ENCODE data around the gene MANSC4. TPM values are rescaled to one million over a fixed set of nuclear protein-coding genes. Genes with fewer than 3 reads are reported as not detected.

Gene MANSC4
- polyA plus RNA-seq, 2 donors: not detected

DNA sequence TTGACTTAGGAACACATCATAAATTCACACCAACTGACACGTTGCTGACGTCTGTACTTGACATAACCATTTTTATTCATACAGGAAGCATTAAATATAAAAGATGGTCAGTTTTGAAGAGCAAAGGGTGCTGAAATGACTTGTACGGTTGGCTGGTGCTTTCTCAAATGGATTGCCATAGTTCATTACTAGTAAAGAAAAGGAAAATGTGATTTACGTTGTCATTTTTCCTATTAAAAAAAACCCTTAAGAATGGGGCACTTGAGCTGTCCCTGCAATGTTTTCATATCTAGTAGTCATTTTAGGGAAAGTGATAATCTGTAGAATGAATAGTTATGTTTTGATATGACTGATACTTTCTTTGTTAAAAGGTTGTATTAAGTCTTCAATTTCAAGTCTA lies 22.5 kb upstream of the MANSC4 start:
- H3K9me3 ChIP-seq (ENCODE audit: control insufficient read depth in 2 of 2, insufficient read depth in 1 of 2, low read depth in 1 of 2, low read length in 1 of 2): no peaks in the 10 kb centered on the region
- H3K36me3 ChIP-seq (ENCODE audit: control insufficient read depth in 2 of 2, insufficient read depth in 2 of 2, low read length in 1 of 2): peaks cover 4 to 7% of the 10 kb centered on the region in 2 donors
- H3K27ac ChIP-seq (ENCODE audit: low read depth in 2 of 2, low read length in 1 of 2): no peak overlapping the region
- 56 to 61% methylated on average over 4 of the region's 4 CpGs for WGBS, 2 donors
- H3K4me3 ChIP-seq (ENCODE audit: low read depth in 1 of 2, low read length in 2 of 2): no peak overlapping the region
- no peaks in the 10 kb centered on the region for H3K4me1 ChIP-seq (ENCODE audit: control insufficient read depth in 2 of 2, insufficient read depth in 2 of 2, low read length in 1 of 2)
- no peaks in the 10 kb centered on the region for H3K27me3 ChIP-seq (ENCODE audit: control insufficient read depth in 1 of 2, insufficient read depth in 2 of 2, low read length in 2 of 2)

DNA sequence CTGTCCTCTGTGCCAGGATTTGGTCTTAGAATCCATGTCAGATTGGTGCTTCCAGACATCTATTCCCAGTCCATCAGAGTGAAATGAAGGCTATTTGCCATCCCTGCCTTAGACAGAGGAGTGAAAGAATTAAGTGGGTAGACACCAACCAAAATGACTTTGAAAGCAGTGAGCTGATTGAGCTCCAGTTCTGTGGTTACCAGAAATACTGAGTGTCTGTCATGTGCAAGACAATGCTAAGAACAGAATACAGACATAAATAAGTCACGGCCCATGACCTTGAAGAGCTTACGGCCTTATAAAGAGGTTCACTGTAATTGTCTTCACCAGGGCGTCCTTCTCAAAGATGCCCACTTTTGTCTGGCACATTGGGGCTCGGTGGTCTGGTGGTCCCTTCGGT lies 21.6 kb upstream of the MANSC4 start:
- Histone ChIP-seq H3K4me3 (ENCODE audit: low read depth in 1 of 2, low read length in 2 of 2) (no peak overlapping the region), H3K27me3 (ENCODE audit: control insufficient read depth in 1 of 2, insufficient read depth in 2 of 2, low read length in 2 of 2) (no peaks in the 10 kb centered on the region), H3K9me3 (ENCODE audit: control insufficient read depth in 2 of 2, insufficient read depth in 1 of 2, low read depth in 1 of 2, low read length in 1 of 2) (no peaks in the 10 kb centered on the region), H3K27ac (ENCODE audit: low read depth in 2 of 2, low read length in 1 of 2) (no peak overlapping the region), H3K4me1 (ENCODE audit: control insufficient read depth in 2 of 2, insufficient read depth in 2 of 2, low read length in 1 of 2) (no peaks in the 10 kb centered on the region), H3K36me3 (ENCODE audit: control insufficient read depth in 2 of 2, insufficient read depth in 2 of 2, low read length in 1 of 2) (peaks cover 7 to 8% of the 10 kb centered on the region in 2 donors)
- 91 to 94% methylated on average over 5 of the region's 5 CpGs for WGBS, 2 donors

DNA sequence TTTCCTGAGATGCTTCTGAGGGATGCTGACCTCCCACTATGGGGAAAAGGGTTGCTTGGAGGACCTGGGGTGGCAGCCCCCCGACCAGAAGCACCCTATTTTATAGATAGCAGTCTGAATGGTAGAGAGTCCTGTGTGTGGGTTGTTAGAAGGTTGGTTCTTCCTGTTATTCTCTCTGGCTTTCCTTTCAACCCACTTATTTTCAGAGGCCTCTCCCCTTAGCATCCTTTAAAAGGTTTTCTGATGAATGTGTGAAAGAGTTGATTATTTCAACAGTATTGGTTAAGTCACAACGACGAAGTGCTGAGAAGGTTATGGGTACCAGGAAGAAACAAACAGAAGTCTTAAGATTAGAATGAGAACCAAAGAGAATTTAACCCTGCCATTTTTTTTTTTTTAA lies 20.8 kb upstream of the MANSC4 start:
- H3K9me3 ChIP-seq (ENCODE audit: control insufficient read depth in 2 of 2, insufficient read depth in 1 of 2, low read depth in 1 of 2, low read length in 1 of 2): no peaks in the 10 kb centered on the region
- no peaks in the 10 kb centered on the region for H3K27me3 ChIP-seq (ENCODE audit: control insufficient read depth in 1 of 2, insufficient read depth in 2 of 2, low read length in 2 of 2)
- H3K4me1 ChIP-seq (ENCODE audit: control insufficient read depth in 2 of 2, insufficient read depth in 2 of 2, low read length in 1 of 2): no peaks in the 10 kb centered on the region
- no peak overlapping the region for H3K27ac ChIP-seq (ENCODE audit: low read depth in 2 of 2, low read length in 1 of 2)
- no peak overlapping the region for H3K4me3 ChIP-seq (ENCODE audit: low read depth in 1 of 2, low read length in 2 of 2)
- WGBS, 2 donors: 82 to 92% methylated on average over 3 of the region's 3 CpGs
- H3K36me3 ChIP-seq (ENCODE audit: control insufficient read depth in 2 of 2, insufficient read depth in 2 of 2, low read length in 1 of 2): peaks cover 7 to 8% of the 10 kb centered on the region in 2 donors

DNA sequence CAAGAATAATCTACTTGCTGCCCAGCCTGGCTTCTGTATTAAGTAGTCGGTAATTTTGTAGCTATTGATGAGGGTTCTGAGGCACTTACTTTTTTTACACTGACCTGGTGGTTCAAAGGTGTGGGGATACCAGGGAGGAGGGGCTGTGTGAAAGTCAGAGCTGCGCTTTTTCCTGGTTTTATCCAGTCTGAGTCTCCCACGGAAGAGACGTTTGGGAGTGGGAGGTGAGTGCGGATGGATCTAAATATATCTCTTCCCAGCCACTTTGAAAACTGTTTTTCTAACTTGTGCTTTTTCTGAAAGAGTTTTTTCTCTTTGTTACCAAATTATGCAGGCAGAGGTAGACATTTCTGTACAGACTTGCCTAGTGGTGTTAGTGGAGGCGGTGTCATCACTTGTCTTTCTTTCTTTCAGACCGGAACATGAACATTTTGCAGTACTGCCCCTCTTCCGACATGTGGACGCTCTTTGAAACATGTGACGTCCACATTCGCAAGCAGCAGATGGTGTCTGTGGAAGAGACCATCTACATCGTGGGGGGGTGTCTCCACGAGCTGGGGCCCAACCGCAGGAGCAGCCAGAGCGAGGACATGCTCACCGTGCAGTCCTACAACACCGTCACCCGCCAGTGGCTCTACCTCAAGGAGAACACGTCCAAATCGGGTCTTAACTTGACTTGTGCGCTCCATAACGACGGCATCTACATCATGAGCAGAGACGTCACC lies 17.4 kb upstream of the MANSC4 start:
- H3K36me3 ChIP-seq (ENCODE audit: control insufficient read depth in 2 of 2, insufficient read depth in 2 of 2, low read length in 1 of 2): peaks cover 7 to 8% of the 10 kb centered on the region in 2 donors
- H3K27ac ChIP-seq (ENCODE audit: low read depth in 2 of 2, low read length in 1 of 2): no peak overlapping the region
- H3K4me3 ChIP-seq (ENCODE audit: low read depth in 1 of 2, low read length in 2 of 2): no peak overlapping the region
- 95 to 96% methylated on average over 24 of the region's 24 CpGs for WGBS, 2 donors
- no peaks in the 10 kb centered on the region for H3K27me3 ChIP-seq (ENCODE audit: control insufficient read depth in 1 of 2, insufficient read depth in 2 of 2, low read length in 2 of 2)
- no peaks in the 10 kb centered on the region for H3K4me1 ChIP-seq (ENCODE audit: control insufficient read depth in 2 of 2, insufficient read depth in 2 of 2, low read length in 1 of 2)
- no peaks in the 10 kb centered on the region for H3K9me3 ChIP-seq (ENCODE audit: control insufficient read depth in 2 of 2, insufficient read depth in 1 of 2, low read depth in 1 of 2, low read length in 1 of 2)

DNA sequence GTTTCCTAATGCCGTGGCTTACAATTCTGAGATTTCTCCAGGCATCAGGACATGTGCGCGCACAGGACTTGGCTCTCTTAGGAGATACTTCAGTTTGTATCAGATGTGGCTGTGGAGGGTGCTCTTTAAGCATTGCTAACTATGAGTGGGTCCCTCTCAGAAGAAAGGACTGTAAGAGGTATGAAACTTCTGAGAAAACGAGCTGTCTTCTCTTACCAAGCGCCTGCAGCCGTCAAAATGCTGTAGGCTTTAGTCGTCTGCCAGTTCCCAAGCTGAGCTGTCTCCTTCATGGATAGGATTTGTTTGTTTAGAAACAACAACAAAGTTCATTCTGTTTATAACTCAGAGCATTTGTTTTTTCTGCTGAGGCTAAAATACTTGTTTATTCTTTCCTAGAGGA lies 16.1 kb upstream of the MANSC4 start:
- H3K4me1 ChIP-seq (ENCODE audit: control insufficient read depth in 2 of 2, insufficient read depth in 2 of 2, low read length in 1 of 2): no peaks in the 10 kb centered on the region
- H3K36me3 ChIP-seq (ENCODE audit: control insufficient read depth in 2 of 2, insufficient read depth in 2 of 2, low read length in 1 of 2): peaks cover 4 to 7% of the 10 kb centered on the region in 2 donors
- no peaks in the 10 kb centered on the region for H3K9me3 ChIP-seq (ENCODE audit: control insufficient read depth in 2 of 2, insufficient read depth in 1 of 2, low read depth in 1 of 2, low read length in 1 of 2)
- WGBS, 2 donors: 82 to 86% methylated on average over 7 of the region's 7 CpGs
- no peaks in the 10 kb centered on the region for H3K27me3 ChIP-seq (ENCODE audit: control insufficient read depth in 1 of 2, insufficient read depth in 2 of 2, low read length in 2 of 2)
- H3K4me3 ChIP-seq (ENCODE audit: low read depth in 1 of 2, low read length in 2 of 2): no peak overlapping the region
- no peak overlapping the region for H3K27ac ChIP-seq (ENCODE audit: low read depth in 2 of 2, low read length in 1 of 2)

DNA sequence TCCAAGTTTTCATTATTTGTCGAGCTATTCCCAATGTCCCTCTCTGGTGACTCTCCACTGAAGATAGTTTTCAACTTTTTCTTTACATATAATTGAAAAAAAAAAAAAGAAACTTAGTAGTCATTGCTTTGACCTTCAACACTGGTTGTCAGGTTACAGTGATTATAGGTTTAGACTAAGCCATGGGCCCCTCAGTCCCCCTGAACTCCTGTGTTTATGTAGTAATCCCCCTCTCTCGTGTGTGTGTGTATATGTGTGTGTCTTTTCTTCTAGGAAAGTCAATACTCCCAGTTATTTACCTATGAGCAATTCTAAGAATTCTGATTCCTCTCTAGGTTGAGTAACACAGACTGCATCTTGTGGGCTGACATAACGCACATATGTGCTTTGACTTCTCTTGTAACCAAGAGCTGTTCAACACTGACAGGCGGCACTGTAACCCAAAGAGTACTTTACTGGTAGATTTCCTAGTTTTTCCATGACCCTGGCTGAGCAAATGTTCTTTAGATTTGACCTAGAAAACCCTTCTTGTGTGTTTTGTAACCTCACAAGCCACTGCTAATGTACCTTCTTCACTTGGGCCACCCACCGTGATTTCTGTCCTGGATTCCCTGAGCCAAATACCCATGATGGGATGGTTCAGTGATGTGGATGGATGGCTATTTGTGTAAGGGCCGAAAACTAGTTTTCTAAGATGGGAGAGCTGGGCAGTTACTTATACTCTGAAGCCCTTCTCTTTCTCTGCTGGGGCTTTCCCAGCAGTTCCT lies 15.0 kb upstream of the MANSC4 start:
- Histone ChIP-seq H3K4me1 (ENCODE audit: control insufficient read depth in 2 of 2, insufficient read depth in 2 of 2, low read length in 1 of 2) (no peaks in the 10 kb centered on the region), H3K36me3 (ENCODE audit: control insufficient read depth in 2 of 2, insufficient read depth in 2 of 2, low read length in 1 of 2) (peaks cover 4 to 7% of the 10 kb centered on the region in 2 donors), H3K27ac (ENCODE audit: low read depth in 2 of 2, low read length in 1 of 2) (no peak overlapping the region), H3K9me3 (ENCODE audit: control insufficient read depth in 2 of 2, insufficient read depth in 1 of 2, low read depth in 1 of 2, low read length in 1 of 2) (no peaks in the 10 kb centered on the region), H3K27me3 (ENCODE audit: control insufficient read depth in 1 of 2, insufficient read depth in 2 of 2, low read length in 2 of 2) (no peaks in the 10 kb centered on the region), H3K4me3 (ENCODE audit: low read depth in 1 of 2, low read length in 2 of 2) (no peak overlapping the region)
- WGBS, 2 donors: 80 to 81% methylated on average over 6 of the region's 6 CpGs

DNA sequence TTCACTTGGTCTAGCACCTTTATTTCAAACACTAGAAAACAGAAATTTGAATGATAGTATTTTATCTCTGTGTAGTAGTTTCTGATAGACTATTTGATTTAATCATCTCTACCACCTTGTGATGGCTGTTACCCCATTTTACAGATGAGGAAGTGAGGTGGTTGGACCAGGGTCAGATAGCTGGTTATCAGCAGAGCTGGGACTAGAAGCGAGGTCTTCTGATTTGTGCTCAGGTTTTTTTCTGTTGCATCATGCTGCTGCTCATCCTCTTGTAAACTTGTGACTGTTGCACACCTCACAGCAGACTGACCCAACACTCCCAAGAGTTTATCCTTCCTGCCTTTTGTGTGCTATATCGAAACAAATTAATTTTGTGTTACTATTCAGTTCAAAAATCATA lies 10.1 kb upstream of the MANSC4 start:
- H3K27me3 ChIP-seq (ENCODE audit: control insufficient read depth in 1 of 2, insufficient read depth in 2 of 2, low read length in 2 of 2): no peaks in the 10 kb centered on the region
- WGBS, 2 donors: 92 to 93% methylated on average over 2 of the region's 2 CpGs
- H3K4me3 ChIP-seq (ENCODE audit: low read depth in 1 of 2, low read length in 2 of 2): no peak overlapping the region
- H3K27ac ChIP-seq (ENCODE audit: low read depth in 2 of 2, low read length in 1 of 2): no peak overlapping the region
- no peaks in the 10 kb centered on the region for H3K36me3 ChIP-seq (ENCODE audit: control insufficient read depth in 2 of 2, insufficient read depth in 2 of 2, low read length in 1 of 2)
- peaks cover 0 to 2% of the 10 kb centered on the region in 2 donors for H3K4me1 ChIP-seq (ENCODE audit: control insufficient read depth in 2 of 2, insufficient read depth in 2 of 2, low read length in 1 of 2)
- H3K9me3 ChIP-seq (ENCODE audit: control insufficient read depth in 2 of 2, insufficient read depth in 1 of 2, low read depth in 1 of 2, low read length in 1 of 2): no peaks in the 10 kb centered on the region

DNA sequence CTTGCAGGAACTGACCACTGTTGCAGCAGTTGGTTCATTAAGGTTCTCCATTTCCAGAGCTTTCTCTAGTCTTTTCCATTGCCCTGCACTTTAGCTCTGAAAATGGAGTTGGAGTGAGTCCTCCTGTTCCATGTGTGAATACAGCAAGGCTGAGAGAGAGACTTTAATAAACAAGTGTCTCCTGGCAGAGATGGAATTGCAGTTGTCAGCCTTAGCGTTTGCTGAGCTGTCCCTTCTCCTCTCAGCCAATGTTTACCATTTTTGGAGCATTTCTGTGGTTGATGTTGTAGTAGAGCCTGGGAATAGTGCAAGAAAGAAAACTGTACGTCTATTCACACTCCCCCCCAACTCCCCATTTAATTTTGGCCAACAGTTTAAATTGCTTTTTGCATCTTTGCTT lies 7.5 kb upstream of the MANSC4 start:
- 58 to 67% methylated on average over 2 of the region's 2 CpGs for WGBS, 2 donors
- Histone ChIP-seq H3K27me3 (ENCODE audit: control insufficient read depth in 1 of 2, insufficient read depth in 2 of 2, low read length in 2 of 2) (no peaks in the 10 kb centered on the region), H3K4me1 (ENCODE audit: control insufficient read depth in 2 of 2, insufficient read depth in 2 of 2, low read length in 1 of 2) (peaks cover 0 to 2% of the 10 kb centered on the region in 2 donors), H3K36me3 (ENCODE audit: control insufficient read depth in 2 of 2, insufficient read depth in 2 of 2, low read length in 1 of 2) (no peaks in the 10 kb centered on the region), H3K4me3 (ENCODE audit: low read depth in 1 of 2, low read length in 2 of 2) (no peak overlapping the region), H3K27ac (ENCODE audit: low read depth in 2 of 2, low read length in 1 of 2) (no peak overlapping the region), H3K9me3 (ENCODE audit: control insufficient read depth in 2 of 2, insufficient read depth in 1 of 2, low read depth in 1 of 2, low read length in 1 of 2) (no peaks in the 10 kb centered on the region)

DNA sequence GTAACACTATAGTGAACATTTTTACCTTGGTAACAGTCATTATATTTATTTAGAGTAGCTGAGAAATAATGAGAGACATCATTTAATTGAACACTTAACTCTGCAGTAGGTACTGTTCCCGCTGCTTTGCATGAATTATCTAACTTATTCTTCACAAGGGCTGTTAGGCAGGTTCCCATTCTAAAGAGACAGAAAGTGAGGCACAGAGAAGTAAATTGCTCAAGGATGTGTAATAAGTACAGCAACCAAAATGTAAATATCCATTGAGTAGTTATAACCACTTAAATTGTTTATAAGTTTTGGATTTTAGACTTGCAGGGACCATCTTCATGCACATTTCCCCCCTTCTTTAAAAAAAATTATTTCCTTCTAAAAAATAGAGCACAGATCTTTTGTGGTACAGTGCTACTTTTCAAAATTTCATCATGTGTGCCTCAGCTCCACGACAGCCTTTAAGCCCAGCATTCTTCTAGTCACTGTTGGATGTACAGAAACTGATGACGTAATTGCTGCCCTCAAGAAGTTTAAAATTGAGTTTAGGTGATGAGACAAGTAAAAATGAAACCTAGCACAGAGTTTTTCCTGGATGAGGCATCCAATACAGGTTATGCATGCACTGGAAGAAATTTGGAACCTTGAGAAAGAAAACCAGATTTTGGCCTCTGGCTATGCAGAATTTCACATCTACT lies 6.0 kb upstream of the MANSC4 start:
- no peak overlapping the region for H3K27ac ChIP-seq (ENCODE audit: low read depth in 2 of 2, low read length in 1 of 2)
- no peaks in the 10 kb centered on the region for H3K9me3 ChIP-seq (ENCODE audit: control insufficient read depth in 2 of 2, insufficient read depth in 1 of 2, low read depth in 1 of 2, low read length in 1 of 2)
- WGBS, 2 donors: 66 to 70% methylated on average over 3 of the region's 3 CpGs
- H3K4me3 ChIP-seq (ENCODE audit: low read depth in 1 of 2, low read length in 2 of 2): no peak overlapping the region
- H3K27me3 ChIP-seq (ENCODE audit: control insufficient read depth in 1 of 2, insufficient read depth in 2 of 2, low read length in 2 of 2): no peaks in the 10 kb centered on the region
- no peaks in the 10 kb centered on the region for H3K36me3 ChIP-seq (ENCODE audit: control insufficient read depth in 2 of 2, insufficient read depth in 2 of 2, low read length in 1 of 2)
- H3K4me1 ChIP-seq (ENCODE audit: control insufficient read depth in 2 of 2, insufficient read depth in 2 of 2, low read length in 1 of 2): peaks cover 2 to 4% of the 10 kb centered on the region in 2 donors

All from esophagus (tissue), 2 donors.